Mesothelial cell of epicardium (in vitro differentiated cells): ENCODE results near the gene AFAP1. TPM values are rescaled to one million over a fixed set of nuclear protein-coding genes. Genes with fewer than 3 reads are reported as not detected.

Experiments used
- DNase-seq, 2 experiments: peaks; one replicate each; pipeline ENCODE4 v3.0.0; 2021; ENCODE audit warnings: low spot score in 2 of 2; ENCODE audit not compliant: unreplicated experiment in 2 of 2
- H3K27ac Mint-ChIP-seq: 2 replicates; pipeline ENCODE4 v1.8.0; 2021; ENCODE audit warnings: mixed read lengths
- H3K27me3 Mint-ChIP-seq: 2 replicates; pipeline ENCODE4 v1.8.0; 2021; ENCODE audit warnings: low read depth, mixed read lengths
- H3K36me3 Mint-ChIP-seq: 2 replicates; pipeline ENCODE4 v1.8.0; 2021; ENCODE audit warnings: mixed read lengths
- H3K4me1 Mint-ChIP-seq: 2 replicates; pipeline ENCODE4 v1.8.0; 2021; ENCODE audit warnings: mixed read lengths
- H3K4me3 Mint-ChIP-seq: 2 replicates; pipeline ENCODE4 v1.8.0; 2021; ENCODE audit warnings: mild to moderate bottlenecking, moderate library complexity, mixed read lengths
- H3K9me3 Mint-ChIP-seq: 2 replicates; pipeline ENCODE4 v1.8.0; 2021; ENCODE audit warnings: mixed read lengths
- total RNA-seq: library from RNA; stranded (reverse); gene quantifications from 3 replicates; pipeline ENCODE4 v1.2.1, GENCODE V29; 2021
- TF ChIP-seq, protein P1 (sequence below): fragments of 200-600 bp; sonication (generic); IDR thresholded peaks from one replicate; pipeline ENCODE4 v1.5.0; 2021; ENCODE audit warnings: antibody characterized with exemption; ENCODE audit not compliant: unreplicated experiment

Gene AFAP1
- total RNA-seq, 1 donor from 2014 or later, result 82.4 TPM

DNA sequence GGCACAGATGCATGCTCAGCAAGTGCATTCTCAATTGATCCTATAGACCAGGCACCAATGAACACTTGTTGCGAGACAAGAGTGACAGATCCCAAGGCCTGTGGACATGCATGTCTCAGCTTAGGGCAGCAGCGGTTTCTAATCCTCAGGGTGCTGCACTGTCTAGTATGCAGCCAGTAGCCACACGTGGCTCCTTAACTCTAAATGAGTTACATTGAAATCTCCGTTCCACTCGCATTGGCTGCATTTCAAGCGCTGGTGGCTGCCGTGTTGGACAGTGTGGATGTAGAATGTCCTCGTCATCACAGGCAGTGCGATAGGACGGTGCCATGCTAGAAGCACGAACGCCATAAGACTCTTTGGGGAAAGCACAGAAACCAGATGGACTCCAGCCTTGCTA lies 24.0 kb upstream of the AFAP1 start:
- peaks cover 58% of the 10 kb centered on the region for H3K4me1 Mint-ChIP-seq
- no peaks in the 10 kb centered on the region for H3K27me3 Mint-ChIP-seq
- H3K36me3 Mint-ChIP-seq, result no peaks in the 10 kb centered on the region
- TF ChIP-seq, protein P1, sequence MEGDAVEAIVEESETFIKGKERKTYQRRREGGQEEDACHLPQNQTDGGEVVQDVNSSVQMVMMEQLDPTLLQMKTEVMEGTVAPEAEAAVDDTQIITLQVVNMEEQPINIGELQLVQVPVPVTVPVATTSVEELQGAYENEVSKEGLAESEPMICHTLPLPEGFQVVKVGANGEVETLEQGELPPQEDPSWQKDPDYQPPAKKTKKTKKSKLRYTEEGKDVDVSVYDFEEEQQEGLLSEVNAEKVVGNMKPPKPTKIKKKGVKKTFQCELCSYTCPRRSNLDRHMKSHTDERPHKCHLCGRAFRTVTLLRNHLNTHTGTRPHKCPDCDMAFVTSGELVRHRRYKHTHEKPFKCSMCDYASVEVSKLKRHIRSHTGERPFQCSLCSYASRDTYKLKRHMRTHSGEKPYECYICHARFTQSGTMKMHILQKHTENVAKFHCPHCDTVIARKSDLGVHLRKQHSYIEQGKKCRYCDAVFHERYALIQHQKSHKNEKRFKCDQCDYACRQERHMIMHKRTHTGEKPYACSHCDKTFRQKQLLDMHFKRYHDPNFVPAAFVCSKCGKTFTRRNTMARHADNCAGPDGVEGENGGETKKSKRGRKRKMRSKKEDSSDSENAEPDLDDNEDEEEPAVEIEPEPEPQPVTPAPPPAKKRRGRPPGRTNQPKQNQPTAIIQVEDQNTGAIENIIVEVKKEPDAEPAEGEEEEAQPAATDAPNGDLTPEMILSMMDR, result no peak
- no peak overlapping the region for H3K4me3 Mint-ChIP-seq
- no peaks in the 10 kb centered on the region for H3K9me3 Mint-ChIP-seq
- peak overlapping the region; percentile 54 for H3K27ac Mint-ChIP-seq
- no peak for DNase-seq

DNA sequence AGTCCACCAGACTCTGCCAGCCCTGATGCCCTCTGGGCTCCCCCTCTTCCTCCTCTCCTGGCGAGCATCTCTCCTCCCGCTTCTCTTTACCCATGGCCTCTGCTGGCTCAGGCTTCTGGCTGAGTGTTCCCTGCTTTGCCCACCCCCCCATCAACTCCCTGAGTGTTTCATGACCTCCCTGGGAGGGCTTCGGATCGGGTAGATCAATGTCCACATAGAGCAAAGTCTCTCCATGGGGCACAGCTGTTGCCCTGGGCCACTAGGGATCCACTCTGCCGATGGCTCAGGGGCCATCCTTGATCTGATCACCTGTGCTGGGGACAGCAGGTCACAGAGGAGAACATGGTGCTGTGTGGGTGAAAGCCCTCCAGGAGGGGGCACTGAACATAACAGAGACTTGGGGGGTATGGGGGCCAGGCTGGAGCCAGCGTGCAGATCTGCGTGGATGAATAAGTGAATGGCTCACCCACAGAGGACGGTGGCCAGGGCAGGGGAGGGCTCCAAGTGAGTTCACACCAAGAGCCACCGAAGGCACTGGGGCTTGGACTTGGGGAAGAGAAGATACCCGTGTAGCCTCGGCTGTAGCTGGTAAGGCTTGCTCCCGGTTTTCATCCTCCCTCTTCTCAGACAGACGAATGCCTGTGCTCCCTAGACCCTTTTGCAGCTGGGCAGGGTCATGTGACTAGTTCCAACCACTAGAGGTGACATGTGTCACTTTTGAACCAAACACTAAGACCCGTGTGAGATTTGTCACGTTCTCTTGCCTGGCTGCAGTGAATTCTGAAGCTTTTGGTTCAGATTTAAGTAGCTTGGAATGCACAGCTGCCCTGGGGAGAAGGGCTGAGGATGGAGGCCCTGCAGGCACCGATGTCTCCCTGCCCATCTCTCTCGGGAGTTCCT lies 23.2 kb upstream of the AFAP1 start:
- H3K4me3 Mint-ChIP-seq, result no peak overlapping the region
- H3K27me3 Mint-ChIP-seq, result no peaks in the 10 kb centered on the region
- no peak for DNase-seq
- peak overlapping the region; percentile 92 for H3K27ac Mint-ChIP-seq
- peaks cover 56% of the 10 kb centered on the region for H3K4me1 Mint-ChIP-seq
- H3K36me3 Mint-ChIP-seq, result no peaks in the 10 kb centered on the region
- H3K9me3 Mint-ChIP-seq, result no peaks in the 10 kb centered on the region
- TF ChIP-seq, protein P1, result no peak

DNA sequence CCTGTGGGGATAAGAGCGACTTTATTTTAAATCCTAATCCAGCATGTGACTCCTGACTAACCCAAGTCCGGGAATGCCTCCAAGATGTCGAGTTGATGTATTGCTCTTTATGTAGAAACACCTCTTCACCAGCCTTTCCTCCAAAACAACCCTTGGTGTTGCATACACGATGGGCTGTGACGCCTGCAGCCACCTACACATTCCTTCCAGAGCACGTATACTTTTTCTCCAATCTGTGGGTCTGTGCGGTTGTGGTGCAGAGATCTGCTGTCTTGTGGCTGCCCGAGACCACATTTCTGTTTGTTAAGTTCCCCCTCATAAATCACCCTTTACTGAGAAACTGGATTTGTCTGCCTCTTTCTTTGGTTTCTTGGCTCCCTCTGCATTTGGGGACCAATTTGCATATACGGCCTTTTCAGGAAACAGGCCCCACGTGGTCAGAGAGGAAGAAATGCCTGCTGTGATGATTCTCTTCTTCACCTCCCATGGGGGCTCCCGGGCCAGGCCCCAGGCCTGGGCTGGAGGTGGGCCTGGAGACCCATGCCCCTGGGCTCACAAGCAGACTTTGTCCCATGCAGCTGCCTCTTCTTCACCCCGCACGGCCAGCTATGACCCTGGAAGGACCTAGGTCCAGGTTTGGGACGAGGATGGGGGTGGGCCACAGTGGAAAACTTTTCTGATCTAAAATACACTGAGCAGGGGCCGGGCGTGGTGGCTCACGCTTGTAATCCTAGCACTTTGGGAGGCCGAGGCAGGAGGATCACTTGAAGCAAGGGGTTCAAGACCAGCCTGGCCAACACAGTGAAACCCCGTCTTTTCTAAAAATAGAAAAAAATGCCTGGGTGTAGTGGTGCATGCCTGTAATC lies 21.4 kb upstream of the AFAP1 start:
- H3K27me3 Mint-ChIP-seq, result no peaks in the 10 kb centered on the region
- peak overlapping the region; percentile 98 for H3K27ac Mint-ChIP-seq
- DNase-seq, result peak in 1 of 2 experiments; percentile 63
- peaks cover 63% of the 10 kb centered on the region for H3K4me1 Mint-ChIP-seq
- TF ChIP-seq, protein P1, result no peak
- H3K4me3 Mint-ChIP-seq, result no peak overlapping the region
- H3K9me3 Mint-ChIP-seq, result no peaks in the 10 kb centered on the region
- H3K36me3 Mint-ChIP-seq, result no peaks in the 10 kb centered on the region

DNA sequence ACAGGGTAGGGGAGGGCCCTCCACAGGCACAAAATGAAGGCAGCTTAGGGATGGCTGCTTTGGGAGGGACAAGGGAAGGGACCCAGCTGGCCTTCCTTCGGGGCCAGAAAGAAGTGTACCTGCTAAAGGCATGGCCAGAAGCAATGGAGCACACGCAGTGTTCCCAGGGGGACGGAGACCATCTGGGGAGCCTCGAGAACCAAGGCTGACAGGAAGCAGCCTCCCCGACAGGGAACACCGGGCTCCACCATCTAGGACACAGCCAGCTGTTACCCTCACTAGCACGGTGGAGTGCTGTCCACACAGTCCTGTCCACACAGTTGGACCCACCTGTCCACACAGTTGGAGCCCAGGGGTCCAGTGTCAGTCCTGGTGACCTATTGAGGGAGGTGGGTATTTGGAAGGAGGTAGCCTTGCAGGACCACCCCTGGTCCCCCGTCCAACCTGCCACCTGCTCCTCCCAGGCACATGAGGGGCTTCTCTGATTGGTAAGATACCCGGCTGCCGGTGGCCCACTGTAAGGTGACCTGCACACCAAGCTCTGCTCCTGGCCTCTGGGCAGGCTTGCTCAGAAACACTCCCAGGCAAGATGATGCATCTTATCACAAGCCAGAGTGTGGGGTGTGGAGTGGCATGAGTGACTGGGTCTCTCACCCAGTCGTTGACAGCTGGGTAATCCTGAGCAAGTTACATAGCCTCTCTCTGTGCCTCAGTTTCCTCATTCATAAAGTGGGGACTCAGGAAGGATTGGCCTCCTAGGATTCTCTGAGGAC lies 20.5 kb upstream of the AFAP1 start:
- Mint-ChIP-seq H3K27me3 (no peaks in the 10 kb centered on the region), H3K36me3 (no peaks in the 10 kb centered on the region), H3K27ac (peak overlapping the region; percentile 98), H3K9me3 (no peaks in the 10 kb centered on the region), H3K4me3 (no peak overlapping the region), H3K4me1 (peaks cover 58% of the 10 kb centered on the region)
- TF ChIP-seq, protein P1, result no peak
- DNase-seq, result no peak

DNA sequence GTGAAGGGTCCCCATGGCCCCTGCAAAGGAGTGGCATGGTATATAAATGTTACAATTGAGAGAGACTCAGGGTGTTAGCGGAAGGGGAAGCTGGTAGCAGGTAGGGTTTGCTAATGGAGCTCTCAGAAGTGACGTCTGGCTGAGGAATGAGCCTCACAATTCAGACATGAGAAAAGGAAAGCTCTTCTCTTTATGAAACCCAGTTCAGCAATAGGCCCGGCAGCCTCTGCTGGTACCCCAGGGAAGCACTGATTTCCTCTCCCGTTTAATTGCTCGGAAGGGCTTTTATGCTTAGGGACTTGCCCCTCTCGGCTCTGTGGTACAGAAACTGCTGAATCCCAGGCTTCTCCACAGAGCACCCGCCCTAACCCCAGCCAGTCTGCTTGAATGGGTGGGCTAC lies 19.4 kb upstream of the AFAP1 start:
- Mint-ChIP-seq H3K27ac (peak overlapping the region; percentile 84), H3K4me1 (peaks cover 50% of the 10 kb centered on the region), H3K4me3 (no peak overlapping the region), H3K36me3 (no peaks in the 10 kb centered on the region), H3K27me3 (no peaks in the 10 kb centered on the region), H3K9me3 (no peaks in the 10 kb centered on the region)
- no peak for DNase-seq
- TF ChIP-seq, protein P1, result no peak
